GM12875 (cell line): ENCODE results near the gene ENG.

Source experiments
- H3K4me3 ChIP-seq: one replicate; pipeline ENCODE4 v1.5.1; 2011; ENCODE audit warnings: low read depth, low read length, control low read depth
- CTCF ChIP-seq: IDR thresholded peaks from 2 replicates; pipeline ENCODE4 v1.5.1; 2011; ENCODE audit warnings: low read depth, mild to moderate bottlenecking, control low read depth, inconsistent platforms, low read length, moderate library complexity, borderline replicate concordance; ENCODE audit not compliant: insufficient read depth

ENG gene

GRCh38 chr9:127814619-127815511 is 39.6 kb downstream of the ENG start:
- TF ChIP-seq CTCF, result no peak
- no peak overlapping the region for H3K4me3 ChIP-seq

- no peak for TF ChIP-seq CTCF
- no peak overlapping the region for H3K4me3 ChIP-seq
These were observed 40.7 kb downstream of the ENG start for GRCh38 chr9:127813686-127814226.

GRCh38 chr9:127812936-127813675 is 41.4 kb downstream of the ENG start:
- TF ChIP-seq CTCF, result no peak
- H3K4me3 ChIP-seq, result no peak overlapping the region

GRCh38 chr9:127812011-127812410 is 42.4 kb downstream of the ENG start:
- no peak overlapping the region for H3K4me3 ChIP-seq
- no peak for TF ChIP-seq CTCF

- no peak for TF ChIP-seq CTCF
- no peak overlapping the region for H3K4me3 ChIP-seq
These were observed 43.9 kb downstream of the ENG start for GRCh38 chr9:127810378-127811187.

GRCh38 chr9:127809540-127810377 is 44.7 kb downstream of the ENG start:
- no peak overlapping the region for H3K4me3 ChIP-seq
- TF ChIP-seq CTCF, result no peak
